Calu3 (cell line): Measurements from ENCODE around the gene DNAI4. TPM values are rescaled to one million over a fixed set of nuclear protein-coding genes. Genes with fewer than 3 reads are reported as not detected.

ENCODE experiments used
- BruUV-seq: library from RNA; stranded (reverse); fragments of 400-500 nt; replicated peaks from 2 replicates; lab custom pipeline; 2021; lab: Mats Ljungman, UMichigan
- CTCF ChIA-PET: fragments of 300-600 bp; sonication (Branson Sonifier 250); formaldehyde crosslinking; loops from one replicate; lab custom pipeline; 2022; ENCODE audit warnings: antibody characterized with exemption; lab: Charles Lee
- DNase-seq: peaks from one replicate; pipeline ENCODE4 v3.0.0; 2022
- H3K27ac Mint-ChIP-seq: one replicate; pipeline ENCODE4 v1.8.0; 2022; ENCODE audit warnings: mixed read lengths; ENCODE audit not compliant: unreplicated experiment
- H3K27me3 Mint-ChIP-seq: one replicate; pipeline ENCODE4 v1.8.0; 2022; ENCODE audit warnings: mixed read lengths; ENCODE audit not compliant: unreplicated experiment
- H3K36me3 Mint-ChIP-seq: one replicate; pipeline ENCODE4 v1.8.0; 2022; ENCODE audit warnings: mild to moderate bottlenecking, moderate library complexity, mixed read lengths; ENCODE audit not compliant: insufficient read depth, unreplicated experiment
- H3K4me1 Mint-ChIP-seq: one replicate; pipeline ENCODE4 v1.8.0; 2022; ENCODE audit warnings: mild to moderate bottlenecking, low read depth, mixed read lengths; ENCODE audit not compliant: unreplicated experiment
- H3K4me3 Mint-ChIP-seq: one replicate; pipeline ENCODE4 v1.8.0; 2022; ENCODE audit warnings: mild to moderate bottlenecking, low read depth, moderate library complexity, mixed read lengths; ENCODE audit not compliant: unreplicated experiment
- H3K9me3 Mint-ChIP-seq: one replicate; pipeline ENCODE4 v1.8.0; 2022; ENCODE audit warnings: low read depth, mixed read lengths; ENCODE audit not compliant: unreplicated experiment
- CTCF ChIP-seq: fragments of 200-600 bp; IDR thresholded peaks from one replicate; pipeline ENCODE4 v1.8.0; 2022; ENCODE audit warnings: antibody characterized with exemption; ENCODE audit not compliant: unreplicated experiment
- intact Hi-C: fragments of 100-400 bp; cut with micrococcal nuclease; formaldehyde crosslinking; loops from one replicate; pipeline ENCODE4 v1.10.0; 2022; ENCODE audit not compliant: unreplicated experiment
- total RNA-seq: library from RNA; stranded (reverse); gene quantifications from 2 replicates; pipeline ENCODE4 v1.2.3, GENCODE V29; 2022

The DNAI4 gene
- total RNA-seq, 1 experiment from 2014 or later: 5.6 TPM

GRCh38 chr1:66778266-66778665 lies 146.4 kb downstream of the DNAI4 start:
- Mint-ChIP-seq H3K36me3 (no peaks in the 10 kb centered on the region), H3K27me3 (peaks cover 26% of the 10 kb centered on the region), H3K4me1 (no peaks in the 10 kb centered on the region), H3K27ac (no peak overlapping the region), H3K9me3 (peaks cover 6% of the 10 kb centered on the region), H3K4me3 (no peak overlapping the region)
- BruUV-seq: no TSS peak
- intact Hi-C loops: no loop called here
- CTCF ChIA-PET: no interaction called here
- no peak for TF ChIP-seq CTCF
- DNase-seq: no peak

- TF ChIP-seq CTCF: no peak
- CTCF ChIA-PET: no interaction called here
- peaks cover 6% of the 10 kb centered on the region for H3K9me3 Mint-ChIP-seq
- no TSS peak for BruUV-seq
- H3K27me3 Mint-ChIP-seq: peaks cover 26% of the 10 kb centered on the region
- DNase-seq: no peak
- H3K27ac Mint-ChIP-seq: no peak overlapping the region
- intact Hi-C loops: no loop called here
- H3K4me3 Mint-ChIP-seq: no peak overlapping the region
- H3K36me3 Mint-ChIP-seq: no peaks in the 10 kb centered on the region
- H3K4me1 Mint-ChIP-seq: no peaks in the 10 kb centered on the region
Observed at GRCh38 chr1:66777831-66778230, 146.8 kb downstream of the DNAI4 start.

GRCh38 chr1:66775646-66776045 lies 149.0 kb downstream of the DNAI4 start:
- no peak overlapping the region for H3K27ac Mint-ChIP-seq
- no peaks in the 10 kb centered on the region for H3K4me1 Mint-ChIP-seq
- no TSS peak for BruUV-seq
- CTCF ChIA-PET: no interaction called here
- intact Hi-C loops: no loop called here
- H3K4me3 Mint-ChIP-seq: no peak overlapping the region
- peaks cover 2% of the 10 kb centered on the region for H3K9me3 Mint-ChIP-seq
- peaks cover 14% of the 10 kb centered on the region for H3K27me3 Mint-ChIP-seq
- DNase-seq: no peak
- TF ChIP-seq CTCF: no peak
- no peaks in the 10 kb centered on the region for H3K36me3 Mint-ChIP-seq

- no TSS peak for BruUV-seq
- no peaks in the 10 kb centered on the region for H3K9me3 Mint-ChIP-seq
- no peak for DNase-seq
- no peak overlapping the region for H3K4me3 Mint-ChIP-seq
- no peak for TF ChIP-seq CTCF
- H3K27ac Mint-ChIP-seq: no peak overlapping the region
- peaks cover 14% of the 10 kb centered on the region for H3K27me3 Mint-ChIP-seq
- CTCF ChIA-PET: interaction anchor here (0.6 kb wide), 2 partner anchors 76 to 1465 kb away, joined by 4 to 9 read pairs; partner anchors contain the start of gene DNAJC6
- intact Hi-C loops: no loop called here
- no peaks in the 10 kb centered on the region for H3K36me3 Mint-ChIP-seq
- no peaks in the 10 kb centered on the region for H3K4me1 Mint-ChIP-seq
Observed at GRCh38 chr1:66774438-66774837, 150.2 kb downstream of the DNAI4 start.
